Fibroblast of mammary gland (primary cell): ENCODE measurements around the gene KCNK3.

Experiments
- DNase-seq: peaks from one replicate; pipeline ENCODE4 v3.0.0-alpha.2; 2010; ENCODE audit warnings: low read depth
- H3K4me3 ChIP-seq: 2 replicates; pipeline ENCODE4 v1.5.1; 2011; ENCODE audit warnings: low read depth, mild to moderate bottlenecking, low read length, moderate library complexity; ENCODE audit not compliant: control insufficient read depth
- TF ChIP-seq, protein P1 (sequence below): conservative IDR thresholded peaks from 2 replicates; pipeline ENCODE4 v1.5.1; 2011; ENCODE audit warnings: low read depth, low read length, inconsistent platforms; ENCODE audit not compliant: control insufficient read depth, insufficient read depth

The KCNK3 gene

DNA sequence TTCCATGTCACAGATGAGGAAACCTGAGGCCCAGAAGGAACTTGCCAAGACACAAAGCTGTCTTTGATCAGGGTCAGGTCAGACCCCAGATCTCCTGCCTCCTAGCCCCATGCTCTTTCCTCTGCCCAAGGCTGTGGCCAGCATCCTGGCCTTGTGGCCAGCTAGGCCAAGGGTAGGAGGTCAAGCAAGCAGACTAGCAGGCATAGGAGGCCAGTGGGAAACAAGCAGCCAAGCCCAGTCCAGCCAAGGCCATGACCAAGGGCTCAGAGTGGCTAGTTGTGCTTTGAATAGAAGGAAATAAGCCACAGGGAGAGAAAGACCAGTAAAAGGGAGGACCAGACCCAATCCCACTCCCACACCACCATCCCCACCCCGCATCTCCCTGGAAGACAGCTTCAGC is 30.4 kb downstream of the KCNK3 start:
- TF ChIP-seq, protein P1, sequence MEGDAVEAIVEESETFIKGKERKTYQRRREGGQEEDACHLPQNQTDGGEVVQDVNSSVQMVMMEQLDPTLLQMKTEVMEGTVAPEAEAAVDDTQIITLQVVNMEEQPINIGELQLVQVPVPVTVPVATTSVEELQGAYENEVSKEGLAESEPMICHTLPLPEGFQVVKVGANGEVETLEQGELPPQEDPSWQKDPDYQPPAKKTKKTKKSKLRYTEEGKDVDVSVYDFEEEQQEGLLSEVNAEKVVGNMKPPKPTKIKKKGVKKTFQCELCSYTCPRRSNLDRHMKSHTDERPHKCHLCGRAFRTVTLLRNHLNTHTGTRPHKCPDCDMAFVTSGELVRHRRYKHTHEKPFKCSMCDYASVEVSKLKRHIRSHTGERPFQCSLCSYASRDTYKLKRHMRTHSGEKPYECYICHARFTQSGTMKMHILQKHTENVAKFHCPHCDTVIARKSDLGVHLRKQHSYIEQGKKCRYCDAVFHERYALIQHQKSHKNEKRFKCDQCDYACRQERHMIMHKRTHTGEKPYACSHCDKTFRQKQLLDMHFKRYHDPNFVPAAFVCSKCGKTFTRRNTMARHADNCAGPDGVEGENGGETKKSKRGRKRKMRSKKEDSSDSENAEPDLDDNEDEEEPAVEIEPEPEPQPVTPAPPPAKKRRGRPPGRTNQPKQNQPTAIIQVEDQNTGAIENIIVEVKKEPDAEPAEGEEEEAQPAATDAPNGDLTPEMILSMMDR: no peak
- no peak for DNase-seq
- no peak overlapping the region for H3K4me3 ChIP-seq

DNA sequence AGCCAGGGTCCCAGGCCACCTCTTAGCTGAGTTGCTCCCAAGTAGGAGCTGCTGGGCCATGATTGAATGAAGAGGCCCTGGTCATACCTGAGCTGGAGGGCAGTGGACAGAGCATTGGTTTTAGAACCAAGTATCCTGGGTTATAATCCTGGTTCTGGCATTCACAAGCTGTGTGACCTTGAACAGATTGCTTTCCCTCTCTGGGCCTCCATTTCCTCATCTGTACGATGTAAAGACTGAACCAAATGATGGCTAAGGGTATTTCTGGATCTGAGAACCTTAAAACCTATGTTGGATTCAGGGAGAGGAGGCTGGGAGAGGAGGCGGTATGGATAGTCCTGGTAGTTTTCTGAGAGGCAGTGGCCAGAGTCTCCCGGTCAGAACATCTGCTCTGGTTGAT is 31.0 kb downstream of the KCNK3 start:
- DNase-seq: no peak
- TF ChIP-seq, protein P1: no peak
- H3K4me3 ChIP-seq: no peak overlapping the region

DNA sequence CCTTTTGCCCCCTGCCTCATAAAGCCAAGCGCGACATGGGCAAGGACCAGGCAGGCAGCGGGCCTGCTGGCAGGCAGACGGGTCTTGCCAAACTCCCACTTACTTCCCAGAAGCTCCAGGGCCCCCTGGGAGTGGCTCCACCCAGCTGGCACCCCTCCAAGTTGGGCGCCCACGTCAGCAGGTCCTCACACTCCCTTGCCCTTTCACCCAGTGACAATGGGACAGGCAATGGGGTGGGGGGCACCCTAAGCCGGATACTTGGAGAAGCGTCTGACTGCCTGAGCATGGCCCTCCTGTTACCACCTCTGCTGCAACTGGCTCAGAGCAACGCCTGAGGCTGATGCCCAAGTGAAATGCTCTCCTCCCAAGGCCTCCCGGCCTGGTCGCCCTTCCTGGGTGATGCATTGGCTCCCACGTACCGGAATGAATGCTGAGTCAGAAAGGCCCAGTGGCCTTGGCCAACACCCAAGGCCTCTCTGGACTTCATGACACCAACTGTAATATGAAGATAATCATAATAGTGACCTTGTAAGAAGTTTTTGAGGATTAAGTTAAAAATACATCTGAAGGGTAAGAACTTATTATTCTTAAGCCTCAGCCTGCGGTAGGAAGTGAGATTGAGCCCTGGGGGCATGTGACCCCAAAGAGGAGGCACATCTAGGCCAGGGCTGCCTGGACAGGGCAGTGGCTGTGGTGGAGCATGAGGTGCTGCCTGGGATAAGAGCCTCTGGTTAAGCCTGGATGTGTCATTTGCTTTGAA is 31.6 kb downstream of the KCNK3 start:
- TF ChIP-seq, protein P1: no peak
- H3K4me3 ChIP-seq: no peak overlapping the region
- peak; percentile 92 for DNase-seq

DNA sequence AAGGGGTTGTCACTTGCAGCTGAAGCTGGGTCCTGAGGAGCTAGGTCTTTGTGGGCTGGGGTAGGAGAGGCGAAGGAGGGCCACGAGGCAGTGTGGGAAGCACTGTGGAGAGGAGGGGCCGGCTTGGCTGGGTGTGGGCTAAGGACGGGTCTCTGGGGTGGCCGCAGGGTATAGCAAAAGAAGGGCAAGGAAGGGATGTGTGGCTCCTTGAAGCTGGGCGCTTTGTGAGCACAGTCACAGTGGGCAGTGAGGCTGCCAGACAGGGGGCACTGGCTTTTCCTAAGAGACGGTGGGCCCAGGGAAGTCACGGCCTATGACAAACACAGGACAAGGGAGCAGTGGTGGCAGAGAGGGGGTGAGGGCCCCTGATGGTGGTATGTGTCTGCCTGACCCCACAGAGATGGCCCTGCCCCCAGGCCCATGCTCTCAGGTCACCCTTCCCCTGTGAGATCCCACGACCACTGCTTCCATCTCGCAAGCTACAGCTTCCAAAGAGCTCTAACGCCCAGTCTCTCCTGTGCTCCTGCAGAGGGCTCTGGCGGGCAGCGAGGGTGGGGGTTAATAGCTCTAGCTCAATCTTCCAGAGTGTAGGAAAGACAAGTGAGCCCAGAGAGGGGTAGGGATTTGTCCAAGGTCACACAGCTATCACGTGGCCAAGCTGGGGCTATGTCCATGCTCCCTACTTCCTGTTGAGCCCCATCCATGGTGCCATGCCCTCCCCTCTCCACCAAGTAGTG is 32.4 kb downstream of the KCNK3 start:
- TF ChIP-seq, protein P1: no peak

GRCh38 chr2:26725521-26725820 is 32.9 kb downstream of the KCNK3 start:
- no peak overlapping the region for H3K4me3 ChIP-seq
- TF ChIP-seq, protein P1: no peak
- DNase-seq: no peak

More for the DNA sequence above, 32.4 kb downstream of the KCNK3 start:
- no peak overlapping the region for H3K4me3 ChIP-seq
- DNase-seq: no peak

GRCh38 chr2:26726228-26726627 is 33.7 kb downstream of the KCNK3 start:
- no peak overlapping the region for H3K4me3 ChIP-seq
- TF ChIP-seq, protein P1: no peak
- DNase-seq: no peak
